GM15510 (cell line): ENCODE results near the gene MYO5B.

Experiments used
- POLR2A ChIP-seq: IDR thresholded peaks from 3 replicates; pipeline ENCODE4 v1.6.1; 2011; ENCODE audit warnings: borderline replicate concordance; ENCODE audit not compliant: insufficient read length; ENCODE audit errors: extremely low read depth

The MYO5B gene

GRCh38 chr18:49933530-49934128, 261.3 kb downstream of the MYO5B start:
- TF ChIP-seq POLR2A: no peak

GRCh38 chr18:49931760-49932159, 263.2 kb downstream of the MYO5B start:
- no peak for TF ChIP-seq POLR2A

- no peak for TF ChIP-seq POLR2A
Measured at GRCh38 chr18:49931179-49931578, 263.8 kb downstream of the MYO5B start.

- TF ChIP-seq POLR2A: no peak
Measured at GRCh38 chr18:49926106-49926745, 268.7 kb downstream of the MYO5B start.

GRCh38 chr18:49924293-49924983, 270.5 kb downstream of the MYO5B start:
- no peak for TF ChIP-seq POLR2A

GRCh38 chr18:49922228-49922627, 272.7 kb downstream of the MYO5B start:
- no peak for TF ChIP-seq POLR2A

- TF ChIP-seq POLR2A: no peak
Measured at GRCh38 chr18:49921318-49921985, 273.5 kb downstream of the MYO5B start.

- no peak for TF ChIP-seq POLR2A
Measured at GRCh38 chr18:49920731-49921130, 274.2 kb downstream of the MYO5B start.

GRCh38 chr18:49917742-49918141, 277.2 kb downstream of the MYO5B start:
- no peak for TF ChIP-seq POLR2A

GRCh38 chr18:49915352-49915751, 279.6 kb downstream of the MYO5B start:
- no peak for TF ChIP-seq POLR2A

GRCh38 chr18:49913221-49913620, 281.7 kb downstream of the MYO5B start:
- TF ChIP-seq POLR2A: no peak

GRCh38 chr18:49911427-49911826, 283.5 kb downstream of the MYO5B start:
- TF ChIP-seq POLR2A: no peak

- TF ChIP-seq POLR2A: no peak
Measured at GRCh38 chr18:49910986-49911385, 284.0 kb downstream of the MYO5B start.

GRCh38 chr18:49910019-49910418, 284.9 kb downstream of the MYO5B start:
- TF ChIP-seq POLR2A: no peak

- no peak for TF ChIP-seq POLR2A
Measured at GRCh38 chr18:49907346-49907929, 287.5 kb downstream of the MYO5B start.
